Cardiac muscle cell (in vitro differentiated cells and primary cell): Measurements from ENCODE around the gene TMEM170A. TPM values are rescaled to one million over a fixed set of nuclear protein-coding genes. Genes with fewer than 3 reads are reported as not detected.

Experiments used
- DNase-seq, 2 donors: peaks; one replicate each; pipeline versions ENCODE4 v3.0.0 to v3.0.0-alpha.2; 2010 to 2017; ENCODE audit warnings: low read depth in 1 of 2, low spot score in 1 of 2
- H3K27ac ChIP-seq: fragments of 200-600 bp; sonication (generic); 2 replicates; pipeline ENCODE4 v1.5.1; 2016
- H3K27me3 ChIP-seq: fragments of 200-600 bp; sonication (generic); 2 replicates; pipeline ENCODE4 v1.6.0; 2016; ENCODE audit warnings: control low read depth
- H3K36me3 ChIP-seq: fragments of 200-600 bp; sonication (generic); 2 replicates; pipeline ENCODE4 v1.5.1; 2016; ENCODE audit warnings: control low read depth
- H3K4me1 ChIP-seq: fragments of 200-600 bp; sonication (generic); 2 replicates; pipeline ENCODE4 v1.8.1; 2017; ENCODE audit warnings: low read depth, mild to moderate bottlenecking, mixed run types
- H3K4me3 ChIP-seq: fragments of 200-600 bp; sonication (generic); 2 replicates; pipeline ENCODE4 v1.5.1; 2016; ENCODE audit warnings: mild to moderate bottlenecking
- H3K9me3 ChIP-seq: fragments of 200-600 bp; sonication (generic); 2 replicates; pipeline ENCODE4 v1.5.1; 2017; ENCODE audit warnings: low read depth, mild to moderate bottlenecking, control low read depth
- polyA plus RNA-seq: library from polyadenylated mRNA; unstranded; fragments of >200 nt; fragmentation: Nextera tagmentation; extraction: Ambion mirVana; gene quantifications from 2 replicates; pipeline ENCODE4 v1.2.1, GENCODE V29; 2016
- total RNA-seq: library from RNA; depleted of rRNA; stranded (reverse); fragments of >200 nt; gene quantifications from 2 replicates; pipeline ENCODE4 v1.2.3, GENCODE V29; 2016
- TF ChIP-seq, protein P1 (sequence below): IDR thresholded peaks from 2 replicates; pipeline ENCODE4 v1.5.1; 2012; ENCODE audit warnings: low read depth, mild to moderate bottlenecking, low read length

TMEM170A gene
- total and polyA plus RNA-seq, 2 experiments from 2014 or later, result 22.7 to 29.0 TPM

DNA sequence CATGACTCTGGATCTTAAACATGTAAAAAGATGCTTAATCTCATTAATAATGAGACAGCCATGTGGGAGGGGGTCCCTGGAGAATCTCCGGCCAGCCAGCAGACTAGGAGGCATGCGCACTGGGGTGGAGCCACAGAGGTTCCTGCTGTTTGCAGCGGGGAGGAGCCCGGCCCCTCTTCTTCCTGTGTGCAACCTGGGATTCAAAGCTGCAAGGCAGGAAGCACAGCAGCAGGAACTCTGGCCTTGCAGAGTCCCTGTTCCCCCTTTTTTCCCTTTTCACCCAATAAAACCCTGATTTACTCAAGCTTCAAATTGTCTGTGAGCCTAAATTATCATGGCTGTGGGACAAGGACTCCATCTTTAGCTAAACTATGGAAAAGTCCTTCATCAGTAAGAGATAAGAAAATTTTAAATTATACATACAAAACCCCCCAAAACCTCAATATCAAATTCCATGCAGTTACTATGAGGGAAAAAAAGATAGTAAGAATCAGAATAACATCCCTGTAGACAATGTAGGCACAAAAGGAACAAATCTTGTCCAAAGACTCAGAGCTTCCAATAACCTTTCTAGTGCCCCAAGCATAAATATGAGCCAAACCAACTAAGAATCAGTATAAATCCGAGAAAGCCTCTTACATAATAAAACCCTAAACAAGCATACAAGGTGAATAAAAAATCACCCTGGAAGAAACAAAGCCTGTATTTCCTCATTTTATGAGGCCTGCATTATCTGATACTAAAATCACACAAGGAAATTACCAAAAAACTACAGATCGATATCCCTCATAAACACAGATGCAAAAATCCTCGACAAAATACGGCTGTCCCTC is 43.3 kb downstream of the TMEM170A start:
- no peaks in the 10 kb centered on the region for H3K9me3 ChIP-seq
- H3K36me3 ChIP-seq, result no peaks in the 10 kb centered on the region
- no peaks in the 10 kb centered on the region for H3K27me3 ChIP-seq
- peak overlapping the region; percentile 61 for H3K27ac ChIP-seq
- H3K4me1 ChIP-seq, result peaks cover 9% of the 10 kb centered on the region
- peak; percentile 80 to 85 for DNase-seq
- no peak overlapping the region for H3K4me3 ChIP-seq
- TF ChIP-seq, protein P1, sequence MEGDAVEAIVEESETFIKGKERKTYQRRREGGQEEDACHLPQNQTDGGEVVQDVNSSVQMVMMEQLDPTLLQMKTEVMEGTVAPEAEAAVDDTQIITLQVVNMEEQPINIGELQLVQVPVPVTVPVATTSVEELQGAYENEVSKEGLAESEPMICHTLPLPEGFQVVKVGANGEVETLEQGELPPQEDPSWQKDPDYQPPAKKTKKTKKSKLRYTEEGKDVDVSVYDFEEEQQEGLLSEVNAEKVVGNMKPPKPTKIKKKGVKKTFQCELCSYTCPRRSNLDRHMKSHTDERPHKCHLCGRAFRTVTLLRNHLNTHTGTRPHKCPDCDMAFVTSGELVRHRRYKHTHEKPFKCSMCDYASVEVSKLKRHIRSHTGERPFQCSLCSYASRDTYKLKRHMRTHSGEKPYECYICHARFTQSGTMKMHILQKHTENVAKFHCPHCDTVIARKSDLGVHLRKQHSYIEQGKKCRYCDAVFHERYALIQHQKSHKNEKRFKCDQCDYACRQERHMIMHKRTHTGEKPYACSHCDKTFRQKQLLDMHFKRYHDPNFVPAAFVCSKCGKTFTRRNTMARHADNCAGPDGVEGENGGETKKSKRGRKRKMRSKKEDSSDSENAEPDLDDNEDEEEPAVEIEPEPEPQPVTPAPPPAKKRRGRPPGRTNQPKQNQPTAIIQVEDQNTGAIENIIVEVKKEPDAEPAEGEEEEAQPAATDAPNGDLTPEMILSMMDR, result no peak

DNA sequence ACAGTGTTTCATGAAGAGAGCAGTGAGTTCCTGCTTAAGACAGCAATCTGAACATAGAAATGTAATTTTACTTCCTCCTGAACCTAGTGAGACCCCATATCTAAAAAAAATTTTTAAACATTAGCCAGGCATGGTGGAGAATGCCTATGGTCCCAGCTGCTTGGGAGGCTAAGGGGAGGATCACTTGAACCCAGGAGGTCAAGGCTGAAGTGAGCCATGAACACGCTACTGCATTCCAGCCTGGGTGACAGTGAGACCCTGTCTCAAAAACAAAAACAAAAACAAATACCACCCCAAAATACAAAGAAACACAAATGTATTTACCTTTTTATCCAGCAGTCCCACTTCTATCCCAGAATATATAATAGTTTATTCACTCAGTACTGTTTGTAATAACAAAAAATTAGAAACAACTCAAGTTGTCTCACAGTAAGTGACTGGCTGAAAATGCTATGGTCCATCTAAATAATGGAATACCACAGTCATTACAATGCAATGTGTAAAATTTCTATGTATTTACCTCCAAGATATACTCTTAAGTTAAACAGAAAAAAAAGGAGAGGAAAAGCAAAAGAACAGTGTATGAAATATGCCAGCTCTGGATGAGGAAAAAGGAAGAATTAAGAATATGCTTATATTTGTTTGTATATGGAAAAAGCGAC is 47.5 kb downstream of the TMEM170A start:
- Histone ChIP-seq H3K27me3 (no peaks in the 10 kb centered on the region), H3K4me1 (peaks cover 9% of the 10 kb centered on the region), H3K4me3 (no peak overlapping the region), H3K36me3 (peaks cover 6% of the 10 kb centered on the region), H3K27ac (no peak overlapping the region), H3K9me3 (no peaks in the 10 kb centered on the region)
- DNase-seq, result no peak
- TF ChIP-seq, protein P1, result no peak

DNA sequence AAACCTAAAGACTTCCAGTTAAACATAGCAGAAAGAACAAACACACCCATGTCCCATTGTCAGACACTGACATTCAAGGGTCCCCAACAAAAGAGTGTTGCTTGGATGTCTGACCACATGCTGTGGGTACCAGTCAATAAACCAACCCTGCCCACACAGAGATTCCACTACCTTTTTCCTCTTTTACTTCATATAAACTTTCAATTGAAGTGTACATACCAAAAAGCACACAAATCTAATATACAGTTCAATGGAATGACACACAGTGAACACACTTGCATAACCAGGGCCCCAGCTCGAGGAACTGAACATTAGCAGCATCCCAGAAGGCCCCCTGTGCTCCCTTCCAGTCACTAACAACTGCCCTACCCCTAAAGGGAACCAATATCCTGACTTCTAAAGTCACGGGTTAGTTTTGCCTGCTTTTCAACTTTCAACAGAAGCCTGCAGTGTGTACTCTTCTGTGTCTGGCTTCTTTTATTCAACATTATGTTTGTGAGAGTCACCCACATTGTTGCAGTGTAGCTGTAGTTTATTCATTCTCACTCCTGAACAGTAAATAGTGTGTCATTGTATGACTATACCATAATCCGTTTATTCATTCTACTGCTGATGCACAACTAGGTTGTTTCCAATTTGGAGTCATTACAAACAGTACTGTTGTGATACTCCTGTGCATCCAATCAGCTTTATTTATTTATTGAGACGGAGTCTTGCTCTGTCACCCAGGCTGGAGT is 49.2 kb downstream of the TMEM170A start:
- DNase-seq, result no peak
- H3K27ac ChIP-seq, result no peak overlapping the region
- peaks cover 11% of the 10 kb centered on the region for H3K36me3 ChIP-seq
- TF ChIP-seq, protein P1, result no peak
- peaks cover 4% of the 10 kb centered on the region for H3K4me1 ChIP-seq
- no peaks in the 10 kb centered on the region for H3K9me3 ChIP-seq
- no peak overlapping the region for H3K4me3 ChIP-seq
- no peaks in the 10 kb centered on the region for H3K27me3 ChIP-seq

DNA sequence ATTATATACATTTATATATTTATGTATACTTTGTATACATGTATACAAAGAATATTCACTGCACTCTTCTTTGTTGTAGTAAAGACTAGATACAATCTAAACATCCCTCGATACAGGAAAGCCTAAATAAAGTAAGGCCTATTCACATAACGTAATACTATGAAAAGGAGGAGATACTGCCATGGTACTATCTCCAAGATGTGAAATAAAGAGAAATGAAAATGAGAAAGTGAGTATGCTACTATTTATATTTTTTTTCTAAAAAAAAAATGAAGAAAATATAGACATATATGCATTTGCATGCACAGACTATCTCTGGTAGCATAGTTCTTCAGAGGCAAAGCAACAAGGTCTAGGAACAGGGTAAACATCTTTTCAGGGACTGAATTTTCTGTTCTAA is 50.5 kb downstream of the TMEM170A start:
- DNase-seq, result no peak
- H3K4me1 ChIP-seq, result peaks cover 4% of the 10 kb centered on the region
- no peak overlapping the region for H3K27ac ChIP-seq
- no peaks in the 10 kb centered on the region for H3K9me3 ChIP-seq
- TF ChIP-seq, protein P1, result no peak
- no peaks in the 10 kb centered on the region for H3K27me3 ChIP-seq
- peaks cover 18% of the 10 kb centered on the region for H3K36me3 ChIP-seq
- H3K4me3 ChIP-seq, result no peak overlapping the region

DNA sequence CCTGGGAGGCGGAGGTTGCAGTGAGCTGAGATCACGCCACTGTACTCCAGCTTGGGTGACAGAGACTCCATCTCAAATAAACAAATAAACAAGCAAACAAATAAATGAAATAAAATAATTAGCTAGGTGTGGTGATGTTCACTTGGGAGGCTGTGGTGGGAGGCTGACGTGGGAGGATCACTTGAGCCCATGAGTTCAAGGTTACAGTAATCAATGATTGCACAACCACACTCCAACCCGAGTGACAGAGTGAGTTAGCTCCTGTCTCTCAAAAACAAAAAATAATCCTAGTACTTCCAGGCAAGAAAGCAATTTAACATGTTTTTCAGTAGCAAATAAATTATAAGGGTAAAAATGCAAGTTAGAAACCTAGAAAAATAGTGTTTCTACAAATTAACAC is 57.5 kb downstream of the TMEM170A start:
- DNase-seq, result no peak
- Histone ChIP-seq H3K27ac (no peak overlapping the region), H3K4me1 (peaks cover 9% of the 10 kb centered on the region), H3K4me3 (no peak overlapping the region), H3K9me3 (no peaks in the 10 kb centered on the region), H3K27me3 (no peaks in the 10 kb centered on the region), H3K36me3 (peaks cover 23% of the 10 kb centered on the region)
- TF ChIP-seq, protein P1, result no peak
